GM18861 (cell line): ENCODE data around the gene SAFB2.

ENCODE experiments used
- ATAC-seq: cut with Tn5 transposase; IDR thresholded peaks from one replicate; pipeline ENCODE4 v1.9.1; 2021; ENCODE audit not compliant: unreplicated experiment

The SAFB2 gene

DNA sequence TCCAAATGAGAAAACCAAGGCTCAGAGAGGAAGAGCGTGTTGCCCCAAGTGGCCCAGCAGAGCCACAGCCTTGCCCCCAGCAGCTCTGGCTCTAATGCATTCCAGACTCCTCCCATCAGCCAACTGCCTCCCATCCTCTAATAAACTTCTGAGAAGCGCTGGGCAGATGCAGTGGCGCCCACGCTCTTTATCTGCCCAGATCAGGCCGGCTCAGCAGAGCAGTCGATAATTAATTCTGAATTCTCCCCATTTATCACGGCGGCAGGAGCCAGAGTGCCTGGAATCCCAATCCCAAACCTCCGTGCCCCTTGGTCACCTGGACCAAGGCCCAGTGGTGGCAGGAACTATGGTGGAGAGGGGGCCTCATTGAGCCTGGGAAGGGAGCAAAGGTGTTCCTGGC is 68.7 kb downstream of the SAFB2 start:
- ATAC-seq = no peak

DNA sequence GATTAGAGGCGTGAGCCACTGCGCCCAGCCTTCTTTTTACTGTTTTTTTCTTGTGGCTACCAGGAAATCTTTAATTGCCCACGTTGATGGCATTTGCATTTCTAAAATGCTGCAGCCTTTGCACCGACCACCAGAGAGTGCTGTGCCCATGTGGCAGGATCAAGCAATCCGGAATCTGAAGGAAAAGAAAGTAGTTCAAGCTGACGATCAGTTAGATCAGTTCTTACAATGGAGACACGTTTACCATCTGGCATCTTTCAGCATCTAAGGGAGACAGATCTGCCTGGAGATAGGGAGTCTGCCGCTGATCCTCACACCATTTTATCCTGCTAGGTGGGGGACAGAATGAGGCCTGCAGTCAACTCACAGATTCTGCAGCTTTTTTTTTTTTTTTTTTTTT is 74.7 kb downstream of the SAFB2 start:
- no peak for ATAC-seq

- no peak for ATAC-seq
These were observed 76.6 kb downstream of the SAFB2 start for GRCh38 chr19:5545984-5546383.

DNA sequence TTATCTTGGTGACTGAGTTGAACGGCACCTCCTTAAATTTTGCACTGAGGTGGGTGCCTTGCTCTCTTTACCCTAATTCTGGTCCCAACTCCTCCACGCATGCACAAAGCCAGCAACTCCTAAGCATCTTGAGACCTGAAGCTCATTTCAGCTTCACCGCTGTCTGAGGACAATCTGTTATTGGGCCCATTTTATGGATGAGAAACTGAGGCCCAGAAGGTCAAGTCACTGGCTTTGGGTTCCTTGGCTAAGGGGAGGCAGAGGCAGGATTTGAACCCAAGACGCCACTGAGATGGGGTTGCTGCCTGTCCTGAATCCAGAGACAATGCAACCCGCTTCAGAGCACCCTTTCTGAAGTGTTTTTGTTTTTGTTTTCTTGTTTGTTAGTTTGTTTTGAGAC is 77.5 kb downstream of the SAFB2 start:
- ATAC-seq = no peak

GRCh38 chr19:5542665-5543064 is 79.9 kb downstream of the SAFB2 start:
- ATAC-seq = no peak

- ATAC-seq = no peak
These were observed 81.1 kb downstream of the SAFB2 start for GRCh38 chr19:5541456-5541855.

GRCh38 chr19:5540208-5540607 is 82.4 kb downstream of the SAFB2 start:
- ATAC-seq = no peak

GRCh38 chr19:5537870-5538269 is 84.7 kb downstream of the SAFB2 start:
- no peak for ATAC-seq
